PFSK-1 (cell line): ENCODE measurements around the gene POLE2.

ENCODE experiments used
- FOXP2 ChIP-seq: optimal IDR thresholded peaks from 2 replicates; pipeline ENCODE3; 2011; ENCODE audit warnings: borderline replicate concordance, control low read depth, inconsistent platforms; ENCODE audit not compliant: insufficient read depth; ENCODE audit errors: extremely low read length, extremely low read depth
- POLR2AphosphoS5 ChIP-seq: IDR thresholded peaks from 2 replicates; pipeline ENCODE4 v1.6.1; 2012; ENCODE audit warnings: low read depth, mild to moderate bottlenecking, control low read depth, low read length, moderate library complexity
- SIN3A ChIP-seq: IDR thresholded peaks from 2 replicates; pipeline ENCODE4 v1.6.1; 2012; ENCODE audit warnings: mild to moderate bottlenecking, low read length, moderate library complexity, borderline replicate concordance; ENCODE audit not compliant: insufficient read depth
- TAF1 ChIP-seq: IDR thresholded peaks from 2 replicates; pipeline ENCODE4 v1.6.1; 2012; ENCODE audit warnings: low read length, control low read depth, borderline replicate concordance; ENCODE audit not compliant: insufficient read depth
- TF ChIP-seq, protein P1 (sequence below), 2 experiments: IDR thresholded peaks; 2 replicates each; pipeline versions ENCODE4 v1.6.1 to v1.8.0; 2011 to 2012; ENCODE audit warnings: low read depth in 2 of 2, low read length in 2 of 2, control low read depth in 1 of 2, inconsistent platforms in 1 of 2, mild to moderate bottlenecking in 1 of 2, moderate library complexity in 1 of 2; ENCODE audit not compliant: insufficient read depth in 1 of 2

The POLE2 gene

DNA sequence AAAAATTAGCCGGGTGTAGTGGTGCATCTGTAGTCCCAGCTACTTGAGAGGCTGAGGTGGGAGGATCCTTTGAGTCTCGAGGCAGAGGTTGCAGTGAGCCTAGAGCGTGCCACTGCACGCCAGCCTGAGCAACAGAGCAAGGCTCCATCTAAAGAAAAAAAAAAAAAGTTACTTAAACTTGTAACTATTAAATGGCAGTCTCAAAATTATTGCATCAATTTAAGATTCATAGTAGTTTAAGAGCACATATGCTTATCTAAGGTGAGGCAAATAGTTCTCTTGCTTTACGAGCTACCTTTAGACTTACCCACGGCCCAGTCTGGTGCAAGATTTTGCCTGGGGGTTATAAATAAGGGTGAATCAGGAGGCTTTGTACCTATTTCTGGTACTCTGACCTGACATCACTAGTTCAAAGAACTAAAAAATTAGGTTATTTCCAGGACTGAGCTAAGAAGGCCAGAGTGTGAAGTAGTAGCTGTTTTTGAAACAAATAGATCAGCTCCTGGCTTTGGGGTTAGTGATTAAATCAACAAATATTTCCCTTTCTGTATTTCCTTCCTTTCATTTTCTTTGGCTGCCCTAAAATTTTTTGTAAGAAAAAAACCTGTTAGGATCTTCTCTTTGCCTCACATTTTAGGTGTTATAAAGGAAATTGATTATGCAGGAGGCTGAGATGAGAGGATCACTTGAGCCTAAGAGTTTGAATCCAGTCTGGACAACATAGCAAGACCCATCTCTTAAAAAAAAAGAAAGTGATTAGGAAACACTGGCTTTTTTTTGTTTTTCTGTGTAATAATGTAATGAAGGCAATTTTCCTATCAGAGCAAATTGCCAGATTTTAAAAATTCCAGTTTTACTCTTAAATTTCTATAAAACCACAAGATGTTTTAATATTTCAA is 63.8 kb downstream of the POLE2 start:
- TF ChIP-seq POLR2AphosphoS5 = no peak
- TF ChIP-seq FOXP2 = no peak
- no peak for TF ChIP-seq SIN3A
- TF ChIP-seq, protein P1, sequence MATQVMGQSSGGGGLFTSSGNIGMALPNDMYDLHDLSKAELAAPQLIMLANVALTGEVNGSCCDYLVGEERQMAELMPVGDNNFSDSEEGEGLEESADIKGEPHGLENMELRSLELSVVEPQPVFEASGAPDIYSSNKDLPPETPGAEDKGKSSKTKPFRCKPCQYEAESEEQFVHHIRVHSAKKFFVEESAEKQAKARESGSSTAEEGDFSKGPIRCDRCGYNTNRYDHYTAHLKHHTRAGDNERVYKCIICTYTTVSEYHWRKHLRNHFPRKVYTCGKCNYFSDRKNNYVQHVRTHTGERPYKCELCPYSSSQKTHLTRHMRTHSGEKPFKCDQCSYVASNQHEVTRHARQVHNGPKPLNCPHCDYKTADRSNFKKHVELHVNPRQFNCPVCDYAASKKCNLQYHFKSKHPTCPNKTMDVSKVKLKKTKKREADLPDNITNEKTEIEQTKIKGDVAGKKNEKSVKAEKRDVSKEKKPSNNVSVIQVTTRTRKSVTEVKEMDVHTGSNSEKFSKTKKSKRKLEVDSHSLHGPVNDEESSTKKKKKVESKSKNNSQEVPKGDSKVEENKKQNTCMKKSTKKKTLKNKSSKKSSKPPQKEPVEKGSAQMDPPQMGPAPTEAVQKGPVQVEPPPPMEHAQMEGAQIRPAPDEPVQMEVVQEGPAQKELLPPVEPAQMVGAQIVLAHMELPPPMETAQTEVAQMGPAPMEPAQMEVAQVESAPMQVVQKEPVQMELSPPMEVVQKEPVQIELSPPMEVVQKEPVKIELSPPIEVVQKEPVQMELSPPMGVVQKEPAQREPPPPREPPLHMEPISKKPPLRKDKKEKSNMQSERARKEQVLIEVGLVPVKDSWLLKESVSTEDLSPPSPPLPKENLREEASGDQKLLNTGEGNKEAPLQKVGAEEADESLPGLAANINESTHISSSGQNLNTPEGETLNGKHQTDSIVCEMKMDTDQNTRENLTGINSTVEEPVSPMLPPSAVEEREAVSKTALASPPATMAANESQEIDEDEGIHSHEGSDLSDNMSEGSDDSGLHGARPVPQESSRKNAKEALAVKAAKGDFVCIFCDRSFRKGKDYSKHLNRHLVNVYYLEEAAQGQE (IDR thresholded peaks at IDR 0.05; ENCODE audit: insufficient read depth in 1 of 2, low read depth in 2 of 2, low read length in 2 of 2) = no peak
- TF ChIP-seq TAF1 = no peak

DNA sequence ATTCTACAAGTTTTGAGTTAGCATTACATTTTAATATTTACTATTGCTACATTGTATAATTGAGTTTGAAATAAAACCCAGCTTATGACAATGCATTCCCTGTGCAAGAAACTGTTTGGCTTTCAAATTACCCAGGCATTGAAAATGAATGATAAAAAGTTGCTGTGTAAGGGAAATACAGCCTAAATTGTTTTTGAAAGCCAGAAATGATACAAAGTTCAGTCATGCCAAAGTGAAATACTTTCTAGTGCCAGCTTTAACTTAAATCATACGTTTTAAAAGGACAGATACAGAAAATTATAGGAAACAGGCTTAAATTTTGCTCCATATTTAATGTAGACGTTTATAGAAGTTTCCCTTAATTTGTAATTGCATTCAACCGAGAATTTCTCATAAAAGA is 64.6 kb downstream of the POLE2 start:
- no peak for TF ChIP-seq TAF1
- no peak for TF ChIP-seq FOXP2
- TF ChIP-seq, protein P1 (IDR thresholded peaks at IDR 0.05; ENCODE audit: insufficient read depth in 1 of 2, low read depth in 2 of 2, low read length in 2 of 2) = no peak
- no peak for TF ChIP-seq POLR2AphosphoS5
- no peak for TF ChIP-seq SIN3A

DNA sequence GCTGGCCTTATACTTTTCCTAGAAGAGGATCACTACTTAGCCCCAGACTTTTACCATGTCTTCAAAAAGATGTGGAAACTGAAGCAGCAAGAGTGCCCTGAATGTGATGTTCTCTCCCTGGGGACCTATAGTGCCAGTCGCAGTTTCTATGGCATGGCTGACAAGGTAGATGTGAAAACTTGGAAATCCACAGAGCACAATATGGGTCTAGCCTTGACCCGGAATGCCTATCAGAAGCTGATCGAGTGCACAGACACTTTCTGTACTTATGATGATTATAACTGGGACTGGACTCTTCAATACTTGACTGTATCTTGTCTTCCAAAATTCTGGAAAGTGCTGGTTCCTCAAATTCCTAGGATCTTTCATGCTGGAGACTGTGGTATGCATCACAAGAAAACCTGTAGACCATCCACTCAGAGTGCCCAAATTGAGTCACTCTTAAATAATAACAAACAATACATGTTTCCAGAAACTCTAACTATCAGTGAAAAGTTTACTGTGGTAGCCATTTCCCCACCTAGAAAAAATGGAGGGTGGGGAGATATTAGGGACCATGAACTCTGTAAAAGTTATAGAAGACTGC is 65.9 kb downstream of the POLE2 start:
- TF ChIP-seq TAF1 = no peak
- TF ChIP-seq SIN3A = no peak
- TF ChIP-seq POLR2AphosphoS5 = no peak
- TF ChIP-seq, protein P1 (IDR thresholded peaks at IDR 0.05; ENCODE audit: insufficient read depth in 1 of 2, low read depth in 2 of 2, low read length in 2 of 2) = no peak
- TF ChIP-seq FOXP2 = no peak

DNA sequence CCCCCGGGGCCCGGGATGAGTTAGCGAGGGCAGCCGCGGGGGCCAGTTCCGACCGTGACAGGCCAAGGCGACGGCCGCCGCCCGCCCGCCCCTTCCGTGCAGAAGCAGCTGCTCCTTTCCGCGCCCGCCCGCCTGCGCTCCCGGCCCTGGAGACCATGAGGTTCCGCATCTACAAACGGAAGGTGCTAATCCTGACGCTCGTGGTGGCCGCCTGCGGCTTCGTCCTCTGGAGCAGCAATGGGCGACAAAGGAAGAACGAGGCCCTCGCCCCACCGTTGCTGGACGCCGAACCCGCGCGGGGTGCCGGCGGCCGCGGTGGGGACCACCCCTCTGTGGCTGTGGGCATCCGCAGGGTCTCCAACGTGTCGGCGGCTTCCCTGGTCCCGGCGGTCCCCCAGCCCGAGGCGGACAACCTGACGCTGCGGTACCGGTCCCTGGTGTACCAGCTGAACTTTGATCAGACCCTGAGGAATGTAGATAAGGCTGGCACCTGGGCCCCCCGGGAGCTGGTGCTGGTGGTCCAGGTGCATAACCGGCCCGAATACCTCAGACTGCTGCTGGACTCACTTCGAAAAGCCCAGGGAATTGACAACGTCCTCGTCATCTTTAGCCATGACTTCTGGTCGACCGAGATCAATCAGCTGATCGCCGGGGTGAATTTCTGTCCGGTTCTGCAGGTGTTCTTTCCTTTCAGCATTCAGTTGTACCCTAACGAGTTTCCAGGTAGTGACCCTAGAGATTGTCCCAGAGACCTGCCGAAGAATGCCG is 66.7 kb downstream of the POLE2 start:
- TF ChIP-seq SIN3A = no peak
- TF ChIP-seq, protein P1 (IDR thresholded peaks at IDR 0.05; ENCODE audit: insufficient read depth in 1 of 2, low read depth in 2 of 2, low read length in 2 of 2) = no peak; a peak in 1 of 4 replicates
- TF ChIP-seq POLR2AphosphoS5 = no peak
- no peak for TF ChIP-seq FOXP2
- TF ChIP-seq TAF1 = no peak
